ENCODE results near the gene RNF144A. TPM values are rescaled to one million over a fixed set of nuclear protein-coding genes. Genes with fewer than 3 reads are reported as not detected.

RNF144A gene, protein sequence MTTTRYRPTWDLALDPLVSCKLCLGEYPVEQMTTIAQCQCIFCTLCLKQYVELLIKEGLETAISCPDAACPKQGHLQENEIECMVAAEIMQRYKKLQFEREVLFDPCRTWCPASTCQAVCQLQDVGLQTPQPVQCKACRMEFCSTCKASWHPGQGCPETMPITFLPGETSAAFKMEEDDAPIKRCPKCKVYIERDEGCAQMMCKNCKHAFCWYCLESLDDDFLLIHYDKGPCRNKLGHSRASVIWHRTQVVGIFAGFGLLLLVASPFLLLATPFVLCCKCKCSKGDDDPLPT
- total RNA-seq, result 4.3 and 7.7 TPM in 2 replicates

DNA sequence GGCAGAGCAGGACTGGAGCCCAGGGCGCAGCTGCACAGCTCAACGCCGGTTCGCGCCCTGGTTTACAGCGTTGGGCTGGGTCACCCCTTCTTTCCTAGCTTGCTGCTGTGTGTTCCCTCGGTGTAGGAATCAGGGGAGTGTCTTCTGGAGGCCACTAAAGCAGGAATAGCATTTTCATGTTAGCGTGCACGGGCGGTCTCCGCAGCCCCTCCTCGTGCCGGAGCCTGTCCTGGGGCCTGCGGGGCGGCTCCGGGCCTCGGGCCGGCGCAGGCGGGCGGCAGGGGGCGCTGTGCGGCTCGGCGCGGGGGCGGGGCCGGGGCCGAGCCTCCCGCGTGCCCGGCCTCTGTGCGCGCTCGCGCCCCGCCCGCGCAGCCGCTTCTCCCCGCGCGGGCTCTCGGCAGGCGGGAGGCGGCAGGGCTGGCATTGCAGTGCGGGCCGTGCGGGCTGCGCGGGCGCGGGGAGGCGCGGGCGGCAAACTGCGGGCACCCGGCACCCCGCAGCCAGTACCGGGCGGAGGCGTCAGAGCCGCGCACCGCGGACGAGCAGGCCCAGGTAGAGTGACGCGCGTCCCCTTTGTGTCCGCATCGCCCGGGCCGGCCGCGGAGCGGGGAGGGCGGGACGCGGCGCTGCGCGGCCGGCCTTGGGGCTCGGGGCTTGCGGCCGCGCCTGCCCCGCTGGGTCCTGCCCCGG lies at the start of gene RNF144A:
Gene RNF144A (plus strand): TSS at position 342 of the 690 bp plus-strand sequence. CDS start 79,515 bp downstream, outside the sequence.
- TF ChIP-seq, protein P1, sequence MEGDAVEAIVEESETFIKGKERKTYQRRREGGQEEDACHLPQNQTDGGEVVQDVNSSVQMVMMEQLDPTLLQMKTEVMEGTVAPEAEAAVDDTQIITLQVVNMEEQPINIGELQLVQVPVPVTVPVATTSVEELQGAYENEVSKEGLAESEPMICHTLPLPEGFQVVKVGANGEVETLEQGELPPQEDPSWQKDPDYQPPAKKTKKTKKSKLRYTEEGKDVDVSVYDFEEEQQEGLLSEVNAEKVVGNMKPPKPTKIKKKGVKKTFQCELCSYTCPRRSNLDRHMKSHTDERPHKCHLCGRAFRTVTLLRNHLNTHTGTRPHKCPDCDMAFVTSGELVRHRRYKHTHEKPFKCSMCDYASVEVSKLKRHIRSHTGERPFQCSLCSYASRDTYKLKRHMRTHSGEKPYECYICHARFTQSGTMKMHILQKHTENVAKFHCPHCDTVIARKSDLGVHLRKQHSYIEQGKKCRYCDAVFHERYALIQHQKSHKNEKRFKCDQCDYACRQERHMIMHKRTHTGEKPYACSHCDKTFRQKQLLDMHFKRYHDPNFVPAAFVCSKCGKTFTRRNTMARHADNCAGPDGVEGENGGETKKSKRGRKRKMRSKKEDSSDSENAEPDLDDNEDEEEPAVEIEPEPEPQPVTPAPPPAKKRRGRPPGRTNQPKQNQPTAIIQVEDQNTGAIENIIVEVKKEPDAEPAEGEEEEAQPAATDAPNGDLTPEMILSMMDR (IDR thresholded peaks at IDR 0.05; ENCODE audit: insufficient read depth, low read depth, low read length), result peak; percentile 24
- H3K4me3 ChIP-seq (ENCODE audit: low read depth, low read length), result peak within 1 kb of the TSS; percentile 57

GRCh38 chr2:6872394-6872793 lies 44.8 kb upstream of the RNF144A start:
- DNase-seq (ENCODE audit: low read depth), result no peak
- no peak overlapping the region for H3K4me3 ChIP-seq (ENCODE audit: low read depth, low read length)
- TF ChIP-seq, protein P1 (IDR thresholded peaks at IDR 0.05; ENCODE audit: insufficient read depth, low read depth, low read length), result no peak

More for the DNA sequence above, at the start of gene RNF144A:
- peak; percentile 29 for DNase-seq (ENCODE audit: low read depth)

GRCh38 chr2:6874032-6874431 lies 43.2 kb upstream of the RNF144A start:
- no peak for DNase-seq (ENCODE audit: low read depth)
- H3K4me3 ChIP-seq (ENCODE audit: low read depth, low read length), result no peak overlapping the region
- TF ChIP-seq, protein P1 (IDR thresholded peaks at IDR 0.05; ENCODE audit: insufficient read depth, low read depth, low read length), result no peak

DNA sequence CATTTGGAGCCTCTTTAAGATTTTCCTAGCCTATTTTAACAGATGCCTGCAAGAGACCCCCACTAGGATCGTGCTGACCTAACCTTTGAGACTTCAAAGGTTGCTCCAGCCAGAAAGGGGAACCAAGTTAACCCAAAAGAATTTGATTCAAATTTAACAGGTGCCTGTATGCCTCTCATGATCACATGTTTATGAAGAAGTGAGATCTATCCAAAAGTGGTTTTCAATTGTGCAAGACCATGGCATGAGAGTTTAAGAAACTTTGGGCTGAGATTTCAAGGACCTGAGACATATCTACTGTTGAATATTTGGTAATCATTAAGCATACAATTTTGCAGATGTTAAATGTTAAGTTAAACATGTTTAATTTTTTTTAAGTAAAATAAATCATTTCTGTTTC lies 40.9 kb upstream of the RNF144A start:
- DNase-seq (ENCODE audit: low read depth), result no peak
- no peak overlapping the region for H3K4me3 ChIP-seq (ENCODE audit: low read depth, low read length)
- TF ChIP-seq, protein P1 (IDR thresholded peaks at IDR 0.05; ENCODE audit: insufficient read depth, low read depth, low read length), result no peak

DNA sequence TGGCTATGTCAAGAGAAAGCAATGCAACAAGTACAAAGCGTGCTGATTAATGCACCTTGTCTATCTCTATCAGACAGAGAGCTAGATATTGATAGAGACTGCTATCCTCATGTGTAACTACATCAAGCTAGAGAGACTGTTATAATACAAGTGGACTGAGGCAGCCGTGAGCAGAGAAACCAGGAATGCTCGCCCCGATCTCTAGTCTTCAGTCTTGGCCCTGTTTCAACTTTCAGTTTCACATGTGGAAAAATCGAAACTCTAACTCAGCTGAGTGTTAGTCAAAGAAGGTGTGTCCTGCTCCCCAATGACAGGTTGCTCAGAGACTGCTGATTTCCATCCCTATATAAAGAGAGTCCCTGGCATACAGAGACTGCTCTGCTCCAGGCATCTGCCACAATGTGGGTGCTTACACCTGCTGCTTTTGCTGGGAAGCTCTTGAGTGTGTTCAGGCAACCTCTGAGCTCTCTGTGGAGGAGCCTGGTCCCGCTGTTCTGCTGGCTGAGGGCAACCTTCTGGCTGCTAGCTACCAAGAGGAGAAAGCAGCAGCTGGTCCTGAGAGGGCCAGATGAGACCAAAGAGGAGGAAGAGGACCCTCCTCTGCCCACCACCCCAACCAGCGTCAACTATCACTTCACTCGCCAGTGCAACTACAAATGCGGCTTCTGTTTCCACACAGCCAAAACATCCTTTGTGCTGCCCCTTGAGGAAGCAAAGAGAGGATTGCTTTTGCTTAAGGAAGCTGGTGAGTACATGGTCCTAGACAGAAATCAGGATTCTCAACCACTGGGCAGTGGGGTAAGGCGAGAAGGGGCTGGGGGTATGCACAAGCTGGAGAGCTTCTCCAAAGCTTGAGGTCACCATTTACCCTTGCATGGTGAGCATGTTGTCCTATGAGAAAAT lies 39.6 kb upstream of the RNF144A start, which contains the start of gene RSAD2:
Gene RSAD2 (plus strand): TSS at position 376 of the 903 bp plus-strand sequence. CDS start 24 bp downstream, at position 400.
- TF ChIP-seq, protein P1 (IDR thresholded peaks at IDR 0.05; ENCODE audit: insufficient read depth, low read depth, low read length), result no peak
- peak; percentile 58 for DNase-seq (ENCODE audit: low read depth)

DNA sequence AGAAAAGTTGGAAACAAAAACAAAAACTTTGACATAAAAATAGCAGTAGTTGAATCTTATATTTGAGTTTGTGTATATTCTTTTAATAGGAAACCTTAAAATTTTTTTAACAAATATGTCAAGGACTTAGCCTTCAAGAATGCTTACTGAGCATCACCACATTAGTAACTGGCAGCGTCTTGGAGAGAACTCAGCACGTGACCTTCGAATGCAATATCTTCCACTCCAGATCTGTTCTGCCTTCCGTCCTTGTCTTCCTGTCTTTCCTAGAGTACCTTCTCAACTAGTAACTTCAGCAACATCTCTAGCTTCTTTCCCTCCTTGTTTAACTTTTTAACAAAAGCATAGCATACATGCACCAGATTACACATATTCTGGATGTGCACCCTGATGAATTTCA lies 38.7 kb upstream of the RNF144A start:
- DNase-seq (ENCODE audit: low read depth), result no peak
- no peak overlapping the region for H3K4me3 ChIP-seq (ENCODE audit: low read depth, low read length)
- TF ChIP-seq, protein P1 (IDR thresholded peaks at IDR 0.05; ENCODE audit: insufficient read depth, low read depth, low read length), result no peak

More for the DNA sequence above, 39.6 kb upstream of the RNF144A start, which contains the start of gene RSAD2:
- H3K4me3 ChIP-seq (ENCODE audit: low read depth, low read length), result peak within 1 kb of the TSS; percentile 44

All from fibroblast of villous mesenchyme (primary cell).